K562 (cell line): ENCODE data around the gene FAM3C. TPM values are rescaled to one million over a fixed set of nuclear protein-coding genes. Genes with fewer than 3 reads are reported as not detected.

Source experiments
- ATAC-seq: fragments of 200-7000 bp; cut with Tn5 transposase; 3 replicates; pipeline ENCODE4 v1.9.1; 2020; ENCODE audit warnings: moderate library complexity
- BruUV-seq: library from RNA; stranded (reverse); fragments of 400-500 nt; replicated peaks from 2 replicates; lab custom pipeline; 2021; lab: Mats Ljungman, UMichigan
- CTCF ChIA-PET: fragments of 300-600 bp; formaldehyde crosslinking; extraction: SDS; loops from one replicate; lab custom pipeline; 2021; ENCODE audit warnings: low intra/inter-chr PET ratio; lab: Yijun Ruan, JAX
- POLR2A ChIA-PET: fragments of 300-600, 350-650 bp; sonication (Branson Sonifier 250); formaldehyde crosslinking; extraction: SDS; loops from one replicate; lab custom pipeline; 2021; ENCODE audit warnings: antibody characterized with exemption, inconsistent platforms; lab: Yijun Ruan, JAX
- DNase-seq, 4 experiments: peaks; one replicate each; pipeline versions ENCODE4 v3.0.0 to v3.0.0-alpha.2; 2011 to 2018; ENCODE audit warnings: low spot score in 3 of 4, mixed read lengths in 3 of 4; ENCODE audit errors: extremely low read depth in 1 of 4
- FAIRE-seq: peaks from 2 replicates; lab custom pipeline; 2011; peaks lifted over from hg19 to GRCh38; lab: Jason Lieb, UNC
- H2AFZ ChIP-seq: 2 replicates; pipeline ENCODE4 v1.6.0; 2011; ENCODE audit warnings: low read depth, low read length, control low read depth, inconsistent platforms
- H3K27ac ChIP-seq: fragments of 200-600 bp; 3 replicates; pipeline ENCODE4 v1.8.0; 2011; ENCODE audit warnings: low read depth, mild to moderate bottlenecking, control low read depth, inconsistent platforms, low read length, moderate library complexity, mixed read lengths; ENCODE audit errors: extremely low read depth
- H3K27me3 ChIP-seq, 2 experiments: fragments of 300-600 bp in 1 of 2; 2 replicates in 1 of 2; 3 replicates in 1 of 2; pipeline versions ENCODE4 v1.6.0 to v1.8.0; 2011; ENCODE audit warnings: inconsistent platforms in 2 of 2, low read length in 2 of 2, mild to moderate bottlenecking in 1 of 2, mixed read lengths in 1 of 2, moderate library complexity in 1 of 2; ENCODE audit not compliant: control insufficient read depth in 2 of 2, insufficient read depth in 2 of 2
- H3K36me3 ChIP-seq: fragments of 300-600 bp; 3 replicates; pipeline ENCODE4 v1.8.0; 2011; ENCODE audit warnings: mild to moderate bottlenecking, low read length, inconsistent platforms; ENCODE audit not compliant: control insufficient read depth, insufficient read depth
- H3K4me1 ChIP-seq, 2 experiments: fragments of 200-600 bp in 1 of 2; replicated peaks in 1 of 2; 2 replicates in 1 of 2; 3 replicates in 1 of 2; pipeline versions ENCODE4 v1.5.1 to v1.8.0; 2011; ENCODE audit warnings: inconsistent platforms in 2 of 2, low read length in 2 of 2, mild to moderate bottlenecking in 1 of 2, mixed read lengths in 1 of 2, moderate library complexity in 1 of 2; ENCODE audit not compliant: control insufficient read depth in 2 of 2, insufficient read depth in 2 of 2
- H3K4me2 ChIP-seq: 2 replicates; pipeline ENCODE4 v1.6.1; 2011; ENCODE audit warnings: low read length, control low read depth, inconsistent platforms, mixed read lengths; ENCODE audit not compliant: insufficient read depth
- H3K4me3 ChIP-seq: fragments of 200-600 bp; sonication (generic), shearing (Covaris generic); 2 replicates; pipeline ENCODE4 v1.5.1; 2016; ENCODE audit warnings: control low read depth, inconsistent platforms
- H3K79me2 ChIP-seq: fragments of 200-600 bp; 3 replicates; pipeline ENCODE4 v1.8.0; 2011; ENCODE audit warnings: low read length, inconsistent platforms; ENCODE audit not compliant: control insufficient read depth, insufficient read depth
- H3K9ac ChIP-seq, 2 experiments: 2 replicates each; pipeline versions ENCODE4 v1.6.0 to v1.6.1; 2011; ENCODE audit warnings: low read depth in 2 of 2, low read length in 2 of 2, control low read depth in 1 of 2, inconsistent platforms in 1 of 2, mild to moderate bottlenecking in 1 of 2, mixed read lengths in 1 of 2; ENCODE audit not compliant: insufficient read depth in 1 of 2
- H3K9me1 ChIP-seq: one replicate; pipeline ENCODE4 v1.6.0; 2011; ENCODE audit warnings: inconsistent platforms, mild to moderate bottlenecking, low read length, moderate library complexity; ENCODE audit not compliant: control insufficient read depth, insufficient read depth
- H3K9me3 ChIP-seq: replicated peaks from 2 replicates; pipeline ENCODE4 v1.5.1; 2011; ENCODE audit warnings: low read depth, low read length, inconsistent platforms; ENCODE audit not compliant: control insufficient read depth, insufficient read depth
- H4K20me1 ChIP-seq: replicated peaks from 2 replicates; pipeline ENCODE4 v1.6.1; 2011; ENCODE audit warnings: low read length, inconsistent platforms, mixed read lengths; ENCODE audit not compliant: control insufficient read depth, insufficient read depth
- CC2D1A ChIP-seq: fragments of 450-650 bp; IDR thresholded peaks from 2 replicates; pipeline ENCODE4 v1.6.1; 2017; ENCODE audit warnings: mild to moderate bottlenecking
- CSDE1 ChIP-seq, 2 experiments: fragments of 450-650 bp; IDR thresholded peaks; 2 replicates each; pipeline ENCODE4 v1.6.1; 2016; ENCODE audit warnings: mild to moderate bottlenecking in 1 of 2
- FOXP1 ChIP-seq: sonication (generic); formaldehyde crosslinking; IDR thresholded peaks from 2 replicates; pipeline ENCODE4 v1.8.0; 2022; ENCODE audit warnings: mild to moderate bottlenecking, missing genetic modification reagents
- MYNN ChIP-seq, 2 experiments: sonication (generic); formaldehyde crosslinking in 1 of 2; IDR thresholded peaks; 2 replicates each; pipeline versions ENCODE4 v1.5.0 to v1.6.1; 2016 to 2020; ENCODE audit warnings: antibody characterized with exemption in 1 of 2, missing genetic modification reagents in 1 of 2
- NCOR1 ChIP-seq: fragments of 450-650 bp; IDR thresholded peaks from 2 replicates; pipeline ENCODE4 v1.6.1; 2016; ENCODE audit warnings: mild to moderate bottlenecking, moderate library complexity
- NR1H2 ChIP-seq: sonication (generic); formaldehyde crosslinking; IDR thresholded peaks from 2 replicates; pipeline ENCODE4 v1.4.0; 2020; ENCODE audit warnings: mild to moderate bottlenecking, missing genetic modification reagents
- PBX2 ChIP-seq, 2 experiments: IDR thresholded peaks in 1 of 2; conservative IDR thresholded peaks in 1 of 2; 2 replicates each; pipeline ENCODE4 v1.6.1; 2016; ENCODE audit warnings: low read depth in 2 of 2, mild to moderate bottlenecking in 1 of 2, missing compliant biosample characterization in 1 of 2, missing genetic modification characterization in 1 of 2, moderate library complexity in 1 of 2
- ZBTB43 ChIP-seq: sonication (generic); formaldehyde crosslinking; IDR thresholded peaks from 2 replicates; pipeline ENCODE4 v1.8.0; 2023; ENCODE audit warnings: mild to moderate bottlenecking, missing genetic modification reagents
- ZNF696 ChIP-seq: fragments of 250-450 bp; sonication (Bioruptor Pico); conservative IDR thresholded peaks from 2 replicates; pipeline ENCODE4 v1.4.0; 2020; ENCODE audit warnings: mild to moderate bottlenecking, moderate library complexity
- WGBS: fragments of 100-300 bp; shearing (Covaris generic); methylation state at CpG from one replicate; pipeline ENCODE4 v1.1.6; 2016; ENCODE audit warnings: low coverage, mixed read lengths; ENCODE audit not compliant: insufficient coverage; ENCODE audit errors: missing lambda C conversion rate; 5-methylcytosine and 5-hydroxymethylcytosine counted together
- in situ Hi-C: fragments of 300-500 bp; cut with MboI; formaldehyde crosslinking; loops from 4 replicates; pipeline ENCODE4 v1.15.0; 2018; ENCODE audit warnings: inconsistent platforms, mixed read lengths
- intact Hi-C: fragments of 100-400 bp; cut with micrococcal nuclease; formaldehyde crosslinking; loops from 2 replicates; pipeline ENCODE4 v1.14.2; 2022
- polyA plus RNA-seq, 8 experiments: library from polyadenylated mRNA; depleted of rRNA in 4 of 8; stranded (reverse) in 5 of 8; unstranded in 3 of 8; fragments of >200 nt; fragmentation: Nextera tagmentation in 2 of 8; fragmentation: Illumina TruSeq in 1 of 8; extraction: Ambion mirVana in 2 of 8; extraction: Trizol in 1 of 8; gene quantifications; 2 replicates each; pipeline versions ENCODE4 v1.2.1 to v1.2.3, GENCODE V29; 2011 to 2014; ENCODE audit warnings: inconsistent platforms in 1 of 8, missing spikeins in 1 of 8
- total RNA-seq, 7 experiments: library from RNA; depleted of rRNA in 6 of 7; stranded (reverse); fragments of >200 nt in 6 of 7; fragmentation: Illumina TruSeq in 2 of 7; extraction: Trizol in 2 of 7; gene quantifications; 2 replicates each; pipeline versions ENCODE4 v1.2.1 to v1.2.3, GENCODE V29; 2011 to 2021; ENCODE audit warnings: low replicate concordance in 1 of 7

Gene FAM3C
- total and polyA plus RNA-seq, 9 of the 15 experiments (the other 6 are each of a cell fraction or from before 2014, with no cell fraction given): 10.6 to 42.6 (median 30.0) TPM

DNA sequence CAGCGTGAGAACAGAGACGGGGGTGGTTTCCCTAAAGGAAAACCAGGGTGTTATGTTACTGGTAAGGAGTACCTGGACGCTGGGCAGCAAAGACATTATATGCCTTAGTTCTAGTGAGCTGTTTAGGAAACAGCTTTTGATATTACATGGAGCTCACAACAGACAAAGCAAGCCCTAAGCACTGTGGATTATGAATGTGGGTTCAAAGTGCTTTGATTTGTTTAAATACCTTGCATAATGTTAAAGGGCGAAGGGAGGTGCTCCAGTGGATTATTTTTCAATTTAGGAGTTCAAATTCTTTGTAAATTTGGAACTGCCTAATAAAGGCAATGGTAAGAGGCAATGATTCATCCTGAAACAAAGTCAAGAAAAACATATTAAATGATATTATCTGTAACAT is 53.5 kb downstream of the FAM3C start:
- no peak overlapping the region for H2AFZ ChIP-seq
- H4K20me1 ChIP-seq: no peaks in the 10 kb centered on the region
- H3K79me2 ChIP-seq: no peaks in the 10 kb centered on the region
- ChIA-PET POLR2A (interaction anchor here (1.6 kb wide), 1 partner anchor 11 kb away, joined by 5 read pairs; no protein-coding TSS in a partner anchor), CTCF (no interaction called here)
- no peaks in the 10 kb centered on the region for H3K9me1 ChIP-seq
- H3K9me3 ChIP-seq: no peaks in the 10 kb centered on the region
- H3K27me3 ChIP-seq: no peaks in the 10 kb centered on the region
- intact Hi-C loops: no loop called here
- in situ Hi-C loops: no loop called here
- no peak overlapping the region for H3K27ac ChIP-seq
- no peak overlapping the region for H3K4me3 ChIP-seq
- no TSS peak for BruUV-seq
- peaks cover 4% of the 10 kb centered on the region; the same call in 1 of the 3 replicates for H3K36me3 ChIP-seq
- DNase-seq (no peak), ATAC-seq (no peak), FAIRE-seq (no peak)
- H3K9ac ChIP-seq: no peak overlapping the region
- H3K4me1 ChIP-seq: no peaks in the 10 kb centered on the region
- H3K4me2 ChIP-seq: no peak overlapping the region
- 67% methylated on average over 4 of the region's 4 CpGs for WGBS
- no peak for TF ChIP-seq FOXP1 (CRISPR knock-in tag)
- no peak for TF ChIP-seq NCOR1
- no peak for TF ChIP-seq ZBTB43 (CRISPR knock-in tag)
- TF ChIP-seq PBX2 (CRISPR knock-in tag; IDR thresholded peaks at IDR 0.05; ENCODE audit: low read depth): no peak
- TF ChIP-seq PBX2 (tag; conservative IDR thresholded peaks at IDR 0.05; ENCODE audit: low read depth): no peak
- no peak for TF ChIP-seq MYNN (IDR thresholded peaks at IDR 0.05)
- no peak for TF ChIP-seq MYNN (CRISPR knock-in tag; IDR thresholded peaks at IDR 0.05)
- no peak for TF ChIP-seq CC2D1A
- no peak for TF ChIP-seq CSDE1 (IDR thresholded peaks at IDR 0.05)
- TF ChIP-seq ZNF696 (CRISPR knock-in tag): no peak
- TF ChIP-seq NR1H2: no peak
